ENCODE results near the gene ANKRD60.

Gene ANKRD60

DNA sequence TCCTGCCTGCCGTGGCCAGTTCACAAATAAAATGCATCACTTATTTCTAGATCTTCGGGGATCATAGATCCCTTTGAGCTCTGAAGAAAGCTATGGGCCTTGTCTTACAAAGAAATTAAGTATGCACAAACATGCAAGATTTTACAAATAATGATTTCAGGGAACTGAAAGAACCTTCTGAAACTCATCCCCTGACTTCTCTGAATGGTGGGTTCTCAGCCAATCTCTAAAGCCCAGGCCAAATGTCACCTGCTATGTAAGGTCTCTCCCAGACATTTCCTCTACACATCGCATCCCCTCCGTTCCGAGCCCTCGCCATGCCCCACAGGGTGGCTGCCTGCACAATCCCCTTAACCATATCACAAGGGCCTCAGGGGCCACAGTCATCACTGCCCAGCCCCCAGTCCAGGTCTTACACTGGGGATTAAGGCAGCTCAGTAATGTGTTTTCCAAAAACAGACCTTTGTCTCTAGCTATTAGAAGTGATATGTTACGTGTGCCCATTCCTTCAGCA is 16.1 kb upstream of the ANKRD60 start:
- DNase-seq (ENCODE audit: low spot score), result no peak

DNA sequence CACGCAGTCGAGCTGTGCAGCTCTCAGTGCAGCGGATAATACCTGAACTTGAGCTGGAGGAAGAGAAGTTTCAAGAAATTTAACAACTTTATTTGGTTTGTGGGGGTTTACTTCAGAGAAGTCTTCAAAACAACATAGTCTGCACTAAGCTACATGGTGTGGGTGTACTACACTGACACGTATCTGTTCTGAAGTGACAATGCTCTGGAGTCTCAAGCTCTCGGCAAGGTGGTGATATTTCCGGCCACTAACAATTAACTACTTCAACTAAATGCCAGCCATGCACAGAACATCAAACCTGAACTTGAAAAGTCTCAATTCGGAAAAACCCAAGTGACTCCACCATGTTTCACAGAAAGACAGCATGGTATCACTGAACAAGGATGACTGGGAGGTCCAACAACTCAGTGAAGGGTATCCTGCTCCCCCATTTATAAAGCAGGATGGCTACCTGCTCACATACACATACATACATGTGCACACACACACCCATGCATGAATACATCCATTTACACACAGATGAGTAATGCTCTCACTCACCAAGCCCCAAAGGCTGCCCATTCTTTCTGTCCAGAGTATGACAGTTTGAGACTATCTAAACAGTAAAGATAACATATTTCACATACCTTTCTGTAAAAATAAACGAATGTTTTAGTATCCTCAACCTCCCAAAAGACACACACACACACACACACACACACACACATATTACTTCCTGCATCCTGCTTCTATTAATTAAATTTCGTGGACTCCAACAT is 15.4 kb upstream of the ANKRD60 start:
- no peak for DNase-seq (ENCODE audit: low spot score)

DNA sequence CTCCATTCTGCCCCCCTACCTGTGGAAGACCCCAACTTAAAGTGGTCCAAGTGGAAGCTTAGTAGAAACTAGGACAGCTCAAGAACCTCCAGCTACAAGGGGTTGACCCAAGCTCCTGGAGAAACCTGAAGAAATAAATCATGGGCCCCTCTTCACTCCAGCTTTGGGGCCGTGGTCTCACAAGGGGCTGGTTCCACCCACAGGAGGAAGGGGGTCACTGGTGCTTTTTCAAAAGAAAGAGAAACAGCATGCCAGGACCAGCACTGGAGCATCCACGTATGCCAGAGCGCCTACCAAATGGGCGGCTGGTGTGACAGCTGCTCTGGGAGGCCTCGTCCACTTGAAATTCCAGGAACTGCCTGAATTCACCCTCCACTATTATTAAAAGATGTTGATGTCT is 14.4 kb upstream of the ANKRD60 start:
- no peak for DNase-seq (ENCODE audit: low spot score)

DNA sequence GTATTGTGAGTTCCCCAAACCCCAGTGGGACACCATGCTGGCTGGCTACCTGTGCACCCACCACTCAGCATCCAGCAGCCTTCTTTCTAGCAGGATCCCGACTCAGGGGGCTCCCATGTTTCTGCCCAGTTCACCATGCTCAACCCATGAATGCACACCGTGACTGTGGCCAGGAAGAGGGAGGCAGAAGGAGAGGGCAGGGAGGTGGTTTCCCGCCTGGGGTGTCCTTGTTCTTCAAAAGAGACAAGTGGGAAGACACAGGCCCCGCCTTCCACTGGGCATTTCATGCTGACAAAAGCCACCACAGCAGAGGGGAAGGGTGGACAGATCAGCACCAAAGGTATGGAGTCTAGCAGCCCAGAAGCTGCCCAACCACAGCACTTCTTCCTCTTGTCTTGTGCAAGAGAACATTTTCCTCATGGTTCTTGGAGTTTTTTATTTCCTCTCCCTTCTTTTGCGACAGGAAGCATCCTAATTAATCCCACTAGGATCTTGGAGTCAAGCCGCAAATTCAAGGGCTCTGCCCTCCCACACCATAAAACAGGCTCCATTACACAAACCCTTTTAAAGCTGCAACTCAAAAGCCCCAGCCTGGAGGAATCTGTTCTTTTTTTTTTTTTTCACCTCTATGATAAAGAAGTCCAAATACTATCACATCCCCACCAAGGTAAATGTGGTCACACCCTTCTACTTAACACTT is 13.5 kb upstream of the ANKRD60 start:
- no peak for DNase-seq (ENCODE audit: low spot score)

DNA sequence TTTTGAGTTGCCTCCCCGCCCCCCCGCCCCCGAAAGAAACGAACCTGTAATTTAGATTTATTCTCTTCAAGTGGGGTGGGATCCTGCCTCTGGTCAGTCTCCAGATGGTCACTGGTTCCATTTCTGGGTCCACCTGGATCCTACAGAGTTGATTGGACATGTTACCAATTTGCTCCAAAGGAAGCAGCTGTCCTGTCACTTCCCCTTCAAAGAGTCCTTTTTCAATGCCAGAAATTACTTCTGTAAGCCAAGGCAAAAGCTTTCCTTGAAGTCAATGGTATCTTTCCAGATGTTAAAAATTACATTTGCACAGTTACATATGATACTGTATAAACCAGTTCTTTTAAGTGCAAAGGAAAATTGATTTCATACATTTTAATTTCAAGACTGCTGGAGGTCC is 12.0 kb upstream of the ANKRD60 start:
- DNase-seq (ENCODE audit: low spot score), result no peak

DNA sequence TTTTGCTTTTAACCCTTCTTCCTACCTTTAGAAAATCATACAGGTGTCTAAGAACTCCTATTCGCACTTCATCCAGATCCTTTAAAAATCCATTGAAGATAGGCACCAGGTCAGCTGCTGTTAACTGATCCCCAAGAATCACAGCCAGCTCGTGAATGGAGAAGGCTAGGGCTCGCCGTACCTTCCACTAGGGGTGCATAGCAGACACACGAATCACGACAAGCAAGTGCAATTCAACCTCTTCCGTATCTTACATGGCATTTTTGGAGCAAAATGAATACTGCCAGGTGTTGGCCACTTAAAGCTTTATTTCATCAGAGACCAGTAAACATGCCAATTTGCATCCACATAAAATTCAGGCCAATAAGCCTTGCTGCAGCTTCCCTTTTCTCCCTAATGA is 10.8 kb upstream of the ANKRD60 start:
- no peak for DNase-seq (ENCODE audit: low spot score)

DNA sequence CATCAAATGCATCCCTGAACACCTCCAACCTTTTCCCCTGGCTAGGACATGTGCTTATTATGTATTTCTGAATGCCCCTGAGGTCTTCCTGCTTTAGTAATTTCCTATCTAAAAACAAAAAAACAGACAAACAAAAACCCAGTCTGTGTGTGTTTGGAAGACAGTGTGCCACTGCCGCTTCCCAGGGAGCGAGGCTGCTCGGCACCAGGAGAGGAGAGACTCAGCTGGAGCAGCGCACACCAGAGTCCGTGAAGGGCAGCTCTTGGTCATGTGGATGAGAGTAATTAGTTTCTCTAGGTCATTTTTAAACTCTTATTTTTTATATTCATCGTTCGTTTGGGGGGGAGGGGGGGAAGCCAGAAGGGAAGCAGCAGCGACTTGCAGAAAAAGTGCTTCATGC is 10.0 kb upstream of the ANKRD60 start:
- DNase-seq (ENCODE audit: low spot score), result no peak

DNA sequence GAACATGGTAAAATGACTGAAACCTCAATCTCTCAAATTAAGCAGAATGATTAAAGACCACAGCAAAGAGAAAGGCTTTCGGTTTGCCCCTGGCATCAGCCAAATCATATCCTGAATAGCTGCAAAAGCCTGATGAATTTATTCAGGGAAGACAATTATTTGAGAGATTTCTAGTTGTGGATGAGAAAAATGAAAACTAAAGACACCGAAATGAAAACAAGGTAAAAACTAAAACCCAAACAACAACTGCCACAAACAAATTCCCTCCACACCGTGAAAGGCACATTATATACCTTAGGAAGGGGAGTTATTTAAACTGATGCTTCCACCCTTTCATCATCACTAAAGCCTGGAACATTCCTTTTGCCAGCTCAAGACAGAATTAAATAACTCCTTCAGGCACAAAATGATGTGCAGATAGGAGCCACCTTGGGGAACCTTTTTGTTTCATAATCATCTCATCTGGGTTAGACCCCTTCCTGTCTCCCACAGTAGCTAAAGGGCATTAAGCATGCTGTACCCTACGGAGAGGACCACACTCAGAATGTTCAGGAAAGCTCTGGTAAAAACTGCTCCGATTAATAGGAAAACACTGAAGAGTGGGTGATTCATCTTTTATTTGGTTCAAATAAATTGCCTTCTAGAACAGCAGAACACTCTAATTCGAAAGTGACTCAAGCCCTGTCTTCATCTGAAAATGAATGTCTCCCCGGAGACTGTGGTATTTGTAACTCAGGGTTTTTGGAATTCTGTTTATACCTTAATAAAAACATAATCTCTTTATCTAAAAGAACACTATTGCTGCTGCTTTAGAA is 9.1 kb upstream of the ANKRD60 start:
- no peak for DNase-seq (ENCODE audit: low spot score)

DNA sequence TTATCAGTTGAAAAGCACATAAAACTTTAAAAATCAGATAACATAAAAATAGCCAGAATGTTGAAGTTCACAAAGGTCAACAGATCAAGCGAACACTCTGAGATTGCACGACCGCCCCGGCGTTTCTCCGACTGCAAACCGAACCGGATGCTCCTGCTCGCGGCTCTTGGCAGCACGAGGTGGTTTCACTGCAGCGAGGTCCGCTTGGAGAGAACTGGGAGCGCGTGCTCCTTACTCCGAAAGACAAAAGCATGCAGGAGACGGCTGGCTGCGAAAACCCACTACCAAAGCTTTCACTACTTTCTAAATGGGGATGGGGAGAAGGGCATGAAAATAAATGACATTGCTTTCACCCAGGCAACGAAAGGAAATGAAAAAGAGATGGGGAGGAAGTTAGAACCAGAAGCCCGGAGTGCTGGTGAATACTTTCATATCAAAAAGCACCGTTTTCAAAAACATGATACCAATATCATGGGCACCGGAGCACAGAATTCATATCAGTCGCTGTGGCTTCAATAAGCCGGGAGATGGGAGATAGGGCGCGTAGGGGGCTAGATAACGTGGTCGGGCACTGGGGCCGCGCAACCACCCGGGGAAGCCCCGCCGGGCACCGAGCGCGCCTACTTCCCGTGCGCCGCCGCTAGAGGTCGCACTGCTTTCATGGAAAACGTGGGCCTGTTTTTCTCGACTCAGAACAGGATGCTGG is 8.3 kb upstream of the ANKRD60 start:
- peak; percentile 84 for DNase-seq (ENCODE audit: low spot score)

DNA sequence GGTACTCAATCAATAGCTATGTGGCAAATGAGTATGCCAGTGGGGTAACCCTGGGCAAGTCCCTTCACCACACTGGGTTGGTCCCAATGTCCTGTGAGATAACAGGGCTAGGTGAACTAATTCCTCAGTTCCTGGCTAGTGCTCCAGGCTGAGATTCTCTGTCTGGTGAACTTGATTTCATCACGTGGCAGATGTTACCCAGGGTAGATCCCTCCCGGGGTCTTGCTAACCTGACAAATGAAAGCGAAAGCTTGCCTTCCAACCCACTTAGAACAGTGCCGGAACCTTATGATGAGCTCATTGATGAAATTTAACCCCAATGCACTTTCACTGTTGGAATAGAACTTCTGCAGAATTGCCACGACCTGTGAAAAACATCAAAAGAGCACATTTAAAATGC is 6.6 kb upstream of the ANKRD60 start:
- peak; percentile 6 for DNase-seq (ENCODE audit: low spot score)

DNA sequence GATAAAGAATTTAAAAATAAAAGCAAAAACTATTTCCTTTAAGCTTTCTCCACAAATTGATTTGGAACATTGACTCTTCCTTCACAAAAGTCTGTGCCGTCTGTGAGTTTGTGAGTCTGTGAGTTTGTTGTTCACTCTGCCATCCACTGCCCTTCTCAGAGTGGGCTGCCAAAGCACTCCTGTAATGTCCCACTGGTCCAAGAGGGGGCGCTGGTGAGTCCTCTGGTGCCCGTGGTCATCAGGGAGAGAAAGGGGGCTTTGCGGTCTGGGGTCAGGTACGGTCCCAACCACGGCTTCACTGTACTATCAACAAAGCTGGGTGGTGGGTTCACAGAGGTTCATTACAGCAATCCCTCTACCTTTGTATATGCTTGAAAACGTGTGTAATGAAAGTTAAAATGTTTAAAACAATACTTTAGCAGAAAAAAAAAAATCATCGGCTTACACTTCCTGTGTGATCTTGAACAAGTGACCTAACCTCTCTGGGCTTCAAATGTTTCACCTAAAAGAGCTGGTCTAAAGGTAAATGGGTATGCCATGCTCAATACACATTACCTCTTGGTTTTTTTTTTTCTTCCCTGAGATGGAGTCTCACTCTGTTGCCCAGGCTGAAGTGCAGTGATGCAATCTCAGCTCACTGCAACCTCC is 5.6 kb upstream of the ANKRD60 start:
- peak; percentile 38 for DNase-seq (ENCODE audit: low spot score)

DNA sequence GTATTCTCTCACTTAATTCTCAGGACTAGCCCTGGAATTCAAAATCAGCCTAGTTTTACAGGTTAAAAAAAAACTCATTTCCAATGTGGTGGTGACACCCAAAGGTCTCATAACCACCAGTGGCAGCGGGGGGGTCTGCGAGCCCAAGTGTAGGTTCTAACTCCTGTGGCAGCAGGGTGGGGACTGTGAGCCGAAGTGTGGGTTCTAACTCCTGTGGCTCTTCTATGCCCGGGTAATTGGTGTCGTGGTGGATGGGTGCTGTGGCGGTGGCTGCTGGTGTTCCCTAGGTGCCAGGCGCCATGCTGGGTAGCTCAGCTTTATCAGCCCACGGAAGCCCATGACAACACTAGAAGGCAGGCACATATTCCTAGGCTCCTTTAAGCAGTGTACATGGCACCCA is 4.9 kb upstream of the ANKRD60 start:
- no peak for DNase-seq (ENCODE audit: low spot score)

DNA sequence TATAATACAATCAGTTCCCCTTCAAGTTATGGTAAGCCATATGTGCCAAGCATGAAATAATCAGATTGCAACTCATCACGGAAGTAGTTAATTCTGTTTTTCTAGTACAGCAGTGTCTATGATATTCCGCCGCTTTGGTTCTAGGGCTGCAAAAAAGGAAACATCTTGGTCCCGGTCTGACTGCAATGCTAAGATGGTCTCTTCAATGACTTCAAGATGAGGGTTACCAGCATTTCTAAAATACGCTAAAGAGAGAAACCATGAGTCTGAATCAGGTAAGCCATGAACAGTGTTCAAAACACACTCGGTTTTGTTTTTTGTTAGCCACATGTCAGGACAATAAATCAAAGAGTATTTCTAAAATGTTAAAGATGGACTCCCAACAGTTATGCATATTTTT is 3.2 kb upstream of the ANKRD60 start:
- peak; percentile 12 for DNase-seq (ENCODE audit: low spot score)

DNA sequence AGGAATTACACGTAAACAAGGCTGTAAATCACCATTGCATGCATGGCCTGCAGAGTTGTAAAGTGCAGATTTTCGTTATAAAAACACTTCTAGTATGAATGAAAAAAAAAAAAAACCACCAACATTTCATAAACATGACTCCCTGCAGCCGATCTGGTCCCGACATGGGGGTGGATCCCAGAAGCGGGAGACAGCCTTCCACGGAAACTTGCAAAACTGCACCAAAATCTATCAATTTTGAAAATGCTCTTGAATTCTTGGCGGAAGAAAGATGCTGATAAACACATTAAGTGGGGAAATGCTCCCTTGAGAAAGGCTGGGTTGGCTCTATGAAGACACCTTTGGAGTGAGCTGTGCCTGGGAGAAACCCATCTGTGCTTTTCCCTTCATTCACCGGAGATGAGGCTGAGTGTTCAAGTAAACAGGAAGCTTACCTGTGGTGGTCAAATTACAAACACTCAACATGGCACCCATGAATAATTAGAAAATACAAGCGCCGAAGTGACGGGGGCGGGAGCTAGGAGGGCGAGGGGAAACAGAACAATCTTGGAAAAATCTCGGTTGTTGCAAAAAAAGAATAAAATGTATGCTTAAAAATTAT is 845 bp upstream of the ANKRD60 start:
- DNase-seq (ENCODE audit: low spot score), result no peak

DNA sequence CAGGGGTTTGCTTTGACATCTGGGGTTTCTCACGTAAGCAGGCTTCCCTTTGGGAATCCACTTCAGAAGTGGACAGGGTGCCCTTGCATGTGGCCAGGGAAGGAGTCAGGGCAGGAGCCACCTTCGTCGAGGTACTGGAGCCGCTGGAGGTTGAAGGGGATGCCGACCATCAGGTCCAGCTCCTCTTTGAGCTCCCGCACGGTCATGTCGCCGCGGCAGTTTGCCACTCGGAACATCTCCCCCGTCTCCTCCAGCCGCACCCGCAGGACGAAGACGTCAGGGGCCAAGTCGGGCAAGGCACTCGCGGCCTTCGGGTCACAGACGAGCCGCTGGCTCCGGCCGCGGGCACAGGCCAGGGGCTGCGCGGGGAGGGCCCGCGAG is 360 bp downstream of the ANKRD60 start:
- no peak for DNase-seq (ENCODE audit: low spot score)

DNA sequence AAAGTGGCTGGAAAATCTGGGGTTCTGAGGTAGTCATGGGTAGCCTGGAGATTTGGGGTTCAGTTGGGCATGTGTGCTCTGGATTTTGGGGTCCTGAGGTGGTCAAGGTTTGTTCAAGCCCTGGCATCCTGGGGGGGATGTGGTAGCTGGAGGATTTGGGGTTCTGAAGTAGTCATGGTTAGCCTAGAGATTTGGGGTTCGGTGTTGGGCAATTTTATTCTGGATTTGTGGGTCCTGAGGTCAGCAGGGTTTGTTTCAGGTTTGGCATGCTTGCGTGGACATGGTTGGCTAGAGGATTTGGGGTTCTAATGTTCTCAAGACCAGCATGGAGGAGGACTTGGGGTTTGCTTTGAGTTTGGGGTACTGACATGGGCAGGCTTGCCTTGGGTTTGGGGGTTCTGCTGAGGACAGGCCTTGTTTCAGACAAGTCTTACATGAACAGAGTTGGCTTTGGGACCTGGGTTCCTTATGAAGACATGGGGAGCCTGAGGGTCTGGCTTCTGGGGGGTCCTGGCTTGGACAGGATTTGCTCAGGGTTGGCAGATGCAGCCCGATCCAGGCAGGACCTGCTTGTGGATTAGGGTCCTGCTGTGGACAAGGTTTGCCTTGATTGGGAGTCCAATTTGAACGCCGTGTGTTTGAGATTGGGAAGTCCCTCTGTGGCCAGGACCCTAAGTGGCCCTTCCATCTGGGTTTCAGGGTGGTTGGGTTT is 906 bp downstream of the ANKRD60 start:
- no peak for DNase-seq (ENCODE audit: low spot score)

DNA sequence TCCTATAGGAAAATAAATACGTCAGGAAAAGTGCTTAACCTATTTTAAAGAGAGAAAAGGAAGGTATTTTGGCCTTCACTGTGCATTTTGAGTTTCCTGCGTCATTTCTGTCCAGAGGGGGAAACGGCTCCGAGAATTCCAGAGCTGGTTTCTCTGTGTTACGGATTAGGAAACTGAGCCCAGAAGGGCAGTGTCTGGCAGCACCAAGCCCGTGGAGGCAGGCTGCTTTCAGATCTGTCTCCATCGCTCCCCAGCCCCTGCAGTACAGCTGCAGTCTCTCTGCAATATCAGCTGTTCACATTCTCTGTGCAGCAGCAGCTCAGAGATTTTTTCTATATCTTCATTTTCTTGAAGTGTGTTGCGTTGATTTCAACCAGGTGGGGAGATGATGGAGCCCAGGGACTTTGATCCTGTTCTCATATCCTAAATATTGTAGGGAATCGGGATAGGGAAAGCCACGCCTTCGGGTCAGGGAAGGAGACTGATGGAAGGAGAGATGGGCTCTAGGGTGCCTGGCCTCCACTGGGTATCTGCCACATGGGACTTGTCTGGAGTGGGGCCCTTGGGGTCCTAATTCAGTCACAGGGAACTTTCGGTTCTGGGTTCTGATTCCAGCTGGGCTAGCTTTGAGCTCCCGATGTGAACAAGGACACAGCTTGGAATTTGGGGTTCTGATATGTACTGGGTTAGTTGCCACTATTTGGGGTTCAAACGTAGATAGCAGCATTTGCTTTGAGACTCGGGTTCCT is 2.8 kb downstream of the ANKRD60 start:
- no peak for DNase-seq (ENCODE audit: low spot score)

DNA sequence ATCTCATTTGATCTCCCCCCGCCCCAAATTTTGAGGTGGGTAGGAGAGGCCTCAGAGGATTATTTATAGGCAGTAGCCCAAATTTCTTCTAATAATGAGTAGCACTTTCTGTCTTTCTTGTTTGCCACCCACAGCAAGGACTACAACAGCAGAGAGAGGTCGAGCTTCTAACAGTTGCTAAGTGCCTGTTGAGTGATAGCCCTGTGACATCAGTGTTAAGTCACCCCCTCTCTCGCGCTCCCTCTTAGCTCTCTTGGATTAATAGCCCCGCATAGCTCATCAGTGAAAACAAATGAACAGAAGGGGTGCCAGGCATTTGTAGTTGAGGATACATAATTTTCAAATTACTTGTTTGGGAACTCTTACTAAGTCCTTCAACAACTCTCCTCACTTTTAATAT is 3.5 kb downstream of the ANKRD60 start:
- DNase-seq (ENCODE audit: low spot score), result no peak

DNA sequence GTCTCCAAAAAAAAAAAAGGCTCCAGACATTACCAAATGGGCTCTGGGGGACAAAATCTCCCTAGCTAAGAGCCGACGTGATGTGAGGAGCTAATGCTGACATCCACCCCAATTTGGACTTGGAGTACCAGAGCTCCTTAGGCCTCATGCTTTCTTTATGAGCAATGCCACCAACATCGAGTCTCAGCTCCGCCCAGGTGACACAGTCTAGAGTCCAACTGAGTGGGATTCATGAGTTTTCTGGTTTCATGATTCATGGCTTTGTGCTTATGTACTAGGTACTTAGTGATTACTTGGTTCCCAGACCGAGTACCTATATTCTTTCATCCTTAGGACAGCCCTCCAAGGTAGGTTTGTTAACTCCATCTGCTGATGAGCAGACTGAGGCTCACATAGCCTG is 4.4 kb downstream of the ANKRD60 start:
- no peak for DNase-seq (ENCODE audit: low spot score)

Data from CD4-positive, alpha-beta T cell treated with Interleukin-2 at 100 ng/mL for 4 hours (primary cell).